ENCODE data around the gene CSNK1G1.

The CSNK1G1 gene

DNA sequence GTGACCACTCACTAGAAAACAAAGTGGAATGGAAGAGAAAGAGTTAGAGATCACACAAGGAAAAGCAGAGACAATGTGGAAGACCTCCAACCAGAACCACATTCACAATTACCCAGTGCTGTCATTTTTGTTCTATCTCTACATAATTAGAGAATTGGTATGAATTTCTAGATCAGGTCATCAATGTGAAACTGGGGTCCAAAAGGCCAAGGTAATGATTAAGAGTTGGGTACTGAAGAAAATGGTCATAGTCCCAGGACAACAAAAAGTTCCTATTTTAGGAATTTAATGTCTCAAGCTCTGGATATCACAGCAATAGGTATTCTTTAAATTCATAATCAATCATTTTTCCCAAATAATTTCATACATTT is 108.5 kb downstream of the CSNK1G1 start:
- Histone ChIP-seq H3K9ac (ENCODE audit: low read length) (no peak overlapping the region), H3K18ac (ENCODE audit: low read length) (no peak overlapping the region), H3K4me2 (ENCODE audit: low read length) (no peak overlapping the region), H2BK120ac (ENCODE audit: insufficient read depth, low read length, poor library complexity) (no peak overlapping the region), H3K9me3 (ENCODE audit: insufficient read depth, low read depth, low read length) (peaks cover 3% of the 10 kb centered on the region), H3K79me1 (ENCODE audit: low read length) (peaks cover 1% of the 10 kb centered on the region), H2AK5ac (ENCODE audit: low read length) (no peak overlapping the region), H3K4me3 (ENCODE audit: low read depth, low read length) (no peak overlapping the region), H2BK12ac (ENCODE audit: low read length) (no peak overlapping the region), H3K23ac (ENCODE audit: low read length) (no peak overlapping the region), H3K79me2 (ENCODE audit: control insufficient read depth, insufficient read depth, low read length, poor library complexity) (no peaks in the 10 kb centered on the region), H3K14ac (ENCODE audit: low read length) (no peak overlapping the region), H3K4ac (ENCODE audit: low read depth, low read length) (no peak overlapping the region), H3K36me3 (ENCODE audit: control insufficient read depth in 1 of 2, insufficient read depth in 2 of 2, low read length in 2 of 2) (no peaks in the 10 kb centered on the region), H3K27ac (ENCODE audit: low read depth, low read length) (no peak overlapping the region), H2BK5ac (ENCODE audit: low read depth, low read length, poor library complexity) (no peak overlapping the region), H4K91ac (ENCODE audit: low read depth, low read length) (no peak overlapping the region), H4K8ac (ENCODE audit: low read depth, low read length) (no peak overlapping the region), H2AFZ (ENCODE audit: insufficient read depth, low read length, poor library complexity) (no peak overlapping the region), H4K12ac (ENCODE audit: low read depth, low read length) (no peak overlapping the region), H3K27me3 (ENCODE audit: insufficient read depth, low read length) (no peaks in the 10 kb centered on the region), H3K4me1 (ENCODE audit: control insufficient read depth in 1 of 2, insufficient read depth in 2 of 2, low read length in 2 of 2) (peaks cover 6 to 7% of the 10 kb centered on the region in 2 experiments)
- no peak for DNase-seq

DNA sequence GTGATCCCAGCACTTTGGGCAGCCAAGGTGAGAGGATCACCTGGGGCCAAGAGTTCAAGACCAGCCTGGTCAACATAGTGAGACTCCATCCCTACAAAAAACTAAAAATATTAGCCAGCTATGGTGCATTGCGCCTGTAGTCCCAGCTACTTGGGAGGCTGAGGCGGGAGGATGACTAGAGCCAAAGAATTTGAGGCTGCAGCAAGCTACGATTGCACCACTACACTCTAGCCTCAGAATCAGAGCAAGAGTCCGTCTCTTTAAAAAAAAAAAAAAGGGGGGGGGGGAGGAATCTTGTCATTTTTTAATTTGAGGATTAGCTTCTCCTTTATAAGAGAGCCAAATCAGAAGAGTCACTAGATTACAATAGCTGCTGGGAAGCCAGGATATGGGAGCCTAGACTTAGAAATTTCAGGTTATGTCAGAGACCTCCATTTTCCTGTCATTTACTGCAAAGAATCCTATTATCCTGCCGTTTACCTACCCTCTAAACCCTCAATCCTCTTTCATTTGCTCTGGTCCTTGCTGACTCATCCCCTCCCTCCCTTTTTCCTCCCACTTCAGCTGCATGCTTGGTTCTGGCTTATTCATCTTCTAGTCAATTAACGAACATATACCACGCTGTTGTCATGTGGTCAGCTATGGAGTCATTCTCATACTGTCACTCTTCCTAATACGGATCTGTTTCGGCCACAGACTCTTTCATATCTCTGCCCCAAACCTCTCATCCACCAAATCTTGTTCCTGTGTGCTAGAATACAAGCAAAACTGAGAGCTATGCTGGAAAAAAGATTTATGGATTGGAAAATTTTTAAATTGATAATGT is 109.4 kb downstream of the CSNK1G1 start:
- no peaks in the 10 kb centered on the region for H3K79me2 ChIP-seq (ENCODE audit: control insufficient read depth, insufficient read depth, low read length, poor library complexity)
- peaks cover 3% of the 10 kb centered on the region for H3K9me3 ChIP-seq (ENCODE audit: insufficient read depth, low read depth, low read length)
- H2AFZ ChIP-seq (ENCODE audit: insufficient read depth, low read length, poor library complexity): no peak overlapping the region
- no peak overlapping the region for H3K27ac ChIP-seq (ENCODE audit: low read depth, low read length)
- no peak overlapping the region for H2BK5ac ChIP-seq (ENCODE audit: low read depth, low read length, poor library complexity)
- peaks cover 1% of the 10 kb centered on the region for H3K79me1 ChIP-seq (ENCODE audit: low read length)
- peaks cover 6 to 7% of the 10 kb centered on the region in 2 experiments for H3K4me1 ChIP-seq (ENCODE audit: control insufficient read depth in 1 of 2, insufficient read depth in 2 of 2, low read length in 2 of 2)
- H2AK5ac ChIP-seq (ENCODE audit: low read length): peak overlapping the region; percentile 54
- no peak overlapping the region for H3K4ac ChIP-seq (ENCODE audit: low read depth, low read length)
- WGBS (ENCODE audit: extremely low coverage, insufficient coverage, insufficient read length): no CpG with 5 or more reads among the region's 9 CpGs
- H3K27me3 ChIP-seq (ENCODE audit: insufficient read depth, low read length): no peaks in the 10 kb centered on the region
- H3K4me3 ChIP-seq (ENCODE audit: low read depth, low read length): no peak overlapping the region
- H3K36me3 ChIP-seq (ENCODE audit: control insufficient read depth in 1 of 2, insufficient read depth in 2 of 2, low read length in 2 of 2): no peaks in the 10 kb centered on the region
- no peak overlapping the region for H3K9ac ChIP-seq (ENCODE audit: low read length)
- peak overlapping the region; percentile 37 for H4K91ac ChIP-seq (ENCODE audit: low read depth, low read length)
- peak overlapping the region; percentile 51 for H3K14ac ChIP-seq (ENCODE audit: low read length)
- no peak overlapping the region for H4K12ac ChIP-seq (ENCODE audit: low read depth, low read length)
- H3K4me2 ChIP-seq (ENCODE audit: low read length): peak overlapping the region; percentile 37
- H4K8ac ChIP-seq (ENCODE audit: low read depth, low read length): peak overlapping the region; percentile 60
- H3K18ac ChIP-seq (ENCODE audit: low read length): peak overlapping the region; percentile 75
- peak; percentile 70 to 73 for DNase-seq
- H3K23ac ChIP-seq (ENCODE audit: low read length): no peak overlapping the region
- H2BK12ac ChIP-seq (ENCODE audit: low read length): peak overlapping the region; percentile 80
- H2BK120ac ChIP-seq (ENCODE audit: insufficient read depth, low read length, poor library complexity): peak overlapping the region; percentile 60

DNA sequence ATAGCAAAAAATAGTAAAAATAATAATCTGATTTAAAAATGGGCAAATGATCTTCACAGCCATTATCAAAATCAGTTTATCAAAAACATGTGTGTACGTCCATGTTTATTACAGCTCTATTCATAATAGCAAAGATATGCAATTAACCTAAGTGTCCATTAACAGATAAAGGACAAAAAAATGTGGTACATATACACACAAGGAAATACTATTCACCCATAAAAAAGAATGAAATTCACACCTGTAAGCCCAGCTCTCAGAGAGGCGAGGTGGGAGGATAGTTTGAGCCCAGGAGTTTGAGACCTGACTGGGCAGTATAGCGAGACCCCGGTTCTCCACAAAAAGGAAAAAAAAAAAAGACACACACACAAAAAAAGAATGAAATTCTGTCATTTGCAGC is 110.6 kb downstream of the CSNK1G1 start:
- Histone ChIP-seq H3K27ac (ENCODE audit: low read depth, low read length) (no peak overlapping the region), H4K91ac (ENCODE audit: low read depth, low read length) (no peak overlapping the region), H3K79me1 (ENCODE audit: low read length) (peaks cover 1% of the 10 kb centered on the region), H2AK5ac (ENCODE audit: low read length) (no peak overlapping the region), H3K18ac (ENCODE audit: low read length) (no peak overlapping the region), H3K36me3 (ENCODE audit: control insufficient read depth in 1 of 2, insufficient read depth in 2 of 2, low read length in 2 of 2) (no peaks in the 10 kb centered on the region), H3K4ac (ENCODE audit: low read depth, low read length) (no peak overlapping the region), H3K9ac (ENCODE audit: low read length) (no peak overlapping the region), H2BK120ac (ENCODE audit: insufficient read depth, low read length, poor library complexity) (no peak overlapping the region), H3K4me3 (ENCODE audit: low read depth, low read length) (no peak overlapping the region), H3K14ac (ENCODE audit: low read length) (no peak overlapping the region), H3K23ac (ENCODE audit: low read length) (no peak overlapping the region), H4K8ac (ENCODE audit: low read depth, low read length) (no peak overlapping the region), H3K9me3 (ENCODE audit: insufficient read depth, low read depth, low read length) (peaks cover 3% of the 10 kb centered on the region), H3K4me2 (ENCODE audit: low read length) (no peak overlapping the region), H2BK12ac (ENCODE audit: low read length) (no peak overlapping the region), H2BK5ac (ENCODE audit: low read depth, low read length, poor library complexity) (no peak overlapping the region), H3K4me1 (ENCODE audit: control insufficient read depth in 1 of 2, insufficient read depth in 2 of 2, low read length in 2 of 2) (peaks cover 6% of the 10 kb centered on the region in 2 experiments), H2AFZ (ENCODE audit: insufficient read depth, low read length, poor library complexity) (no peak overlapping the region), H3K79me2 (ENCODE audit: control insufficient read depth, insufficient read depth, low read length, poor library complexity) (no peaks in the 10 kb centered on the region), H3K27me3 (ENCODE audit: insufficient read depth, low read length) (no peaks in the 10 kb centered on the region), H4K12ac (ENCODE audit: low read depth, low read length) (no peak overlapping the region)
- DNase-seq: no peak
- no CpG with 5 or more reads among the region's 4 CpGs for WGBS (ENCODE audit: extremely low coverage, insufficient coverage, insufficient read length)

DNA sequence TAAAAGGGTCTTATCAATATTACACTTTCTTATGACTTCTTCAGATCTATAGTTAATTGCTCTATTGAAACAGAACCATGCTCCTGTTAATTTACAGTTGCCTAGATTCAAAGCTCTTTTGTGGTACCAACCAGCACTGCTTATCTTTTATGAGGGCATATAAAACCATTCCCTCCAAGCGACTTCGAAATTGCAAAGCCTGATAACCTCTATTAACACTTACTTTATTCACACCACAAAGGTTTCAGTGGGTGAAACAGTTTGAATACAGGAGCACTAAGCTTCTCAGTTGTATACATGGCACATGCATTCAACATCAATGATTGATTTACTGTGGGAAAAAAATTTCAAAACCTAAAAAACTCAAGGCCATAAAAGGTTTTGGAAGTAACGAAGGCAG is 118.3 kb downstream of the CSNK1G1 start:
- Histone ChIP-seq H3K79me1 (ENCODE audit: low read length) (no peaks in the 10 kb centered on the region), H4K91ac (ENCODE audit: low read depth, low read length) (no peak overlapping the region), H3K27me3 (ENCODE audit: insufficient read depth, low read length) (no peaks in the 10 kb centered on the region), H4K12ac (ENCODE audit: low read depth, low read length) (no peak overlapping the region), H3K4me2 (ENCODE audit: low read length) (no peak overlapping the region), H2BK5ac (ENCODE audit: low read depth, low read length, poor library complexity) (no peak overlapping the region), H3K4me1 (ENCODE audit: control insufficient read depth in 1 of 2, insufficient read depth in 2 of 2, low read length in 2 of 2) (no peaks in the 10 kb centered on the region), H3K23ac (ENCODE audit: low read length) (no peak overlapping the region), H3K79me2 (ENCODE audit: control insufficient read depth, insufficient read depth, low read length, poor library complexity) (no peaks in the 10 kb centered on the region), H2BK120ac (ENCODE audit: insufficient read depth, low read length, poor library complexity) (no peak overlapping the region), H3K18ac (ENCODE audit: low read length) (no peak overlapping the region), H3K14ac (ENCODE audit: low read length) (no peak overlapping the region), H3K4ac (ENCODE audit: low read depth, low read length) (no peak overlapping the region), H3K36me3 (ENCODE audit: control insufficient read depth in 1 of 2, insufficient read depth in 2 of 2, low read length in 2 of 2) (no peaks in the 10 kb centered on the region), H4K8ac (ENCODE audit: low read depth, low read length) (no peak overlapping the region), H2AK5ac (ENCODE audit: low read length) (no peak overlapping the region), H3K4me3 (ENCODE audit: low read depth, low read length) (no peak overlapping the region), H3K9ac (ENCODE audit: low read length) (no peak overlapping the region), H3K9me3 (ENCODE audit: insufficient read depth, low read depth, low read length) (no peaks in the 10 kb centered on the region), H2AFZ (ENCODE audit: insufficient read depth, low read length, poor library complexity) (no peak overlapping the region), H2BK12ac (ENCODE audit: low read length) (no peak overlapping the region), H3K27ac (ENCODE audit: low read depth, low read length) (no peak overlapping the region)
- no peak for DNase-seq
- WGBS (ENCODE audit: extremely low coverage, insufficient coverage, insufficient read length): no CpG with 5 or more reads among the region's 3 CpGs
